Motor neuron (in vitro differentiated cells): Measurements from ENCODE around the gene SCD5. TPM values are rescaled to one million over a fixed set of nuclear protein-coding genes. Genes with fewer than 3 reads are reported as not detected.

ENCODE experiments used
- ATAC-seq, 8 experiments: fragments of 200-7000 bp; cut with Tn5 transposase; replicated peaks in 6 of 8; 2 replicates each; pipeline ENCODE4 v1.8.0; 2021; ENCODE audit warnings: mild to moderate bottlenecking in 8 of 8, moderate library complexity in 8 of 8
- H3K27ac ChIP-seq, 2 donors: fragments of 250-450 bp; sonication (Bioruptor Pico); 2 replicates each; pipeline ENCODE4 v1.9.0; 2021; ENCODE audit warnings: antibody characterized with exemption in 2 of 2, mild to moderate bottlenecking in 2 of 2, moderate library complexity in 1 of 2
- H3K4me1 ChIP-seq, 2 donors: fragments of 250-450 bp; sonication (Bioruptor Pico); replicated peaks in 1 of 2; 2 replicates each; pipeline ENCODE4 v1.6.1; 2021; ENCODE audit warnings: antibody characterized with exemption in 2 of 2, mild to moderate bottlenecking in 2 of 2, moderate library complexity in 1 of 2
- H3K4me3 ChIP-seq, 5 donors: fragments of 250-450 bp; sonication (Bioruptor Pico); 2 replicates each; pipeline ENCODE4 v1.9.0; 2021; ENCODE audit warnings: antibody characterized with exemption in 5 of 5, mild to moderate bottlenecking in 5 of 5, moderate library complexity in 4 of 5
- WGBS, 10 experiments: fragments of 450-650 bp; shearing (Covaris generic); methylation state at CpG; one replicate each; pipeline ENCODE4 v1.0.0; 2022; 5-methylcytosine and 5-hydroxymethylcytosine counted together
- in situ Hi-C, 9 experiments: fragments of 400-800 bp; cut with MboI; loops; one replicate each; pipeline ENCODE4 v1.15.0; 2021; ENCODE audit warnings: low sequenced_read_pairs in 9 of 9, low pct_unique_long_range_greater_than_20kb in 2 of 9; ENCODE audit not compliant: unreplicated experiment in 9 of 9
- total RNA-seq, 8 experiments: library from RNA; unstranded; fragments of 300-600 nt; gene quantifications; 2 replicates each; pipeline versions ENCODE4 v1.2.3 to v1.2.4, GENCODE V29; 2022

Gene SCD5
- total RNA-seq, 8 experiments from 2014 or later: 1.4 to 127 (median 53.0) TPM

- Histone ChIP-seq H3K4me1 (no peaks in the 10 kb centered on the region), H3K27ac (no peak overlapping the region), H3K4me3 (no peak overlapping the region)
- in situ Hi-C loops: no loop called here
- no peak for ATAC-seq
- WGBS, 10 experiments: 61 to 97% (median 94%) methylated on average over 2 to 3 of the region's 3 CpGs
Observed at GRCh38 chr4:82592639-82593038, 206.0 kb downstream of the SCD5 start.

GRCh38 chr4:82591592-82591991 lies 207.0 kb downstream of the SCD5 start:
- Histone ChIP-seq H3K4me1 (no peaks in the 10 kb centered on the region), H3K27ac (no peak overlapping the region), H3K4me3 (no peak overlapping the region)
- WGBS, 10 experiments: 0 to 100% (median 50%) methylated on average over 1 to 5 of the region's 5 CpGs; no CpG with 5 or more reads in 2 of the 10 experiments
- in situ Hi-C loops: no loop called here
- no peak for ATAC-seq

- WGBS, 10 experiments: 0 to 100% (median 66%) methylated on average over 1 of the region's 1 CpG; no CpG with 5 or more reads in 2 of the 10 experiments
- in situ Hi-C loops: no loop called here
- Histone ChIP-seq H3K4me1 (peaks cover 0 to 2% of the 10 kb centered on the region in 2 donors), H3K27ac (no peak overlapping the region), H3K4me3 (no peak overlapping the region)
- no peak for ATAC-seq
Observed at GRCh38 chr4:82589756-82590155, 208.8 kb downstream of the SCD5 start.

GRCh38 chr4:82588771-82589270 lies 209.8 kb downstream of the SCD5 start:
- 0 to 100% (median 83%) methylated on average over 1 to 2 of the region's 2 CpGs; no CpG with 5 or more reads in 4 of the 10 experiments for WGBS, 10 experiments
- Histone ChIP-seq H3K27ac (no peak overlapping the region), H3K4me3 (no peak overlapping the region), H3K4me1 (peaks cover 2% of the 10 kb centered on the region in 2 donors)
- ATAC-seq: no peak
- in situ Hi-C loops: no loop called here

- in situ Hi-C loops: no loop called here
- Histone ChIP-seq H3K4me3 (no peak overlapping the region), H3K27ac (no peak overlapping the region), H3K4me1 (peaks cover 2 to 3% of the 10 kb centered on the region in 2 donors)
- ATAC-seq: no peak
- WGBS, 10 experiments: 26 to 93% (median 68%) methylated on average over 2 to 6 of the region's 8 CpGs; no CpG with 5 or more reads in 1 of the 10 experiments
Observed at GRCh38 chr4:82587826-82588540, 210.6 kb downstream of the SCD5 start.

GRCh38 chr4:82585690-82586435 lies 212.7 kb downstream of the SCD5 start:
- in situ Hi-C loops: no loop called here
- H3K4me3 ChIP-seq: no peak overlapping the region
- no peak for ATAC-seq
- H3K27ac ChIP-seq: no peak overlapping the region
- peaks cover 2 to 3% of the 10 kb centered on the region in 2 donors for H3K4me1 ChIP-seq
- WGBS, 10 experiments: 33 to 100% (median 67%) methylated on average over 1 to 5 of the region's 8 CpGs; no CpG with 5 or more reads in 3 of the 10 experiments

GRCh38 chr4:82584931-82585330 lies 213.7 kb downstream of the SCD5 start:
- in situ Hi-C loops: no loop called here
- ATAC-seq: no peak
- Histone ChIP-seq H3K27ac (no peak overlapping the region), H3K4me3 (no peak overlapping the region), H3K4me1 (peaks cover 2 to 3% of the 10 kb centered on the region in 2 donors)
- WGBS, 10 experiments: 10 to 46% (median 28%) methylated on average over 1 to 3 of the region's 3 CpGs; no CpG with 5 or more reads in 2 of the 10 experiments

GRCh38 chr4:82583897-82584587 lies 214.6 kb downstream of the SCD5 start:
- Histone ChIP-seq H3K4me1 (peaks cover 2 to 3% of the 10 kb centered on the region in 2 donors), H3K27ac (no peak overlapping the region), H3K4me3 (no peak overlapping the region)
- ATAC-seq: no peak
- WGBS, 10 experiments: 30 to 100% (median 52%) methylated on average over 1 to 5 of the region's 5 CpGs
- in situ Hi-C loops: no loop called here

GRCh38 chr4:82579932-82580331 lies 218.7 kb downstream of the SCD5 start:
- H3K4me3 ChIP-seq: no peak overlapping the region
- peaks cover 0 to 3% of the 10 kb centered on the region in 2 donors for H3K4me1 ChIP-seq
- no peak overlapping the region for H3K27ac ChIP-seq
- WGBS, 10 experiments: 33 to 100% (median 81%) methylated on average over 1 to 4 of the region's 5 CpGs; no CpG with 5 or more reads in 4 of the 10 experiments
- in situ Hi-C loops: no loop called here
- ATAC-seq: no peak

Other genes starting within 250 kb of the SCD5 start
- gene TMEM150C, start 236.8 kb downstream of the SCD5 start, total RNA-seq: 10 to 100 TPM in 2 of 8 experiments, 1 to 10 TPM in 3, under 1 TPM in 3; 0.24 to 14.7 (median 7.4) TPM
- gene SEC31A, start 92.4 kb upstream of the SCD5 start, total RNA-seq: 100 to 1,000 TPM; 119 to 474 (median 230) TPM
- gene THAP9, start 101.9 kb upstream of the SCD5 start, total RNA-seq: 10 to 100 TPM in 6 of 8 experiments, 1 to 10 TPM in 2; 7.9 to 18.0 (median 10.8) TPM
- gene LIN54, start 212.0 kb upstream of the SCD5 start, total RNA-seq: 10 to 100 TPM in 6 of 8 experiments, 1 to 10 TPM in 2; 9.5 to 43.0 (median 14.4) TPM
- 100 to 1,000 TPM in 1 of 8 experiments, 10 to 100 TPM in 7; 41.4 to 121 (median 67.1) TPM for gene COPS4, start 236.4 kb upstream of the SCD5 start, total RNA-seq